HFFc6 (cell line): ENCODE results near the gene RSPH6A. TPM values are rescaled to one million over a fixed set of nuclear protein-coding genes. Genes with fewer than 3 reads are reported as not detected.

Source experiments
- DNase-seq: peaks from one replicate; pipeline ENCODE4 v3.0.0-alpha.2; 2018
- H3K27ac Mint-ChIP-seq: 2 replicates; pipeline ENCODE4 v1.8.0; 2020; ENCODE audit warnings: mild to moderate bottlenecking, mixed read lengths
- H3K27me3 Mint-ChIP-seq: 2 replicates; pipeline ENCODE4 v1.8.0; 2021; ENCODE audit warnings: mild to moderate bottlenecking, moderate library complexity, mixed read lengths; ENCODE audit not compliant: insufficient read depth
- H3K36me3 Mint-ChIP-seq: 2 replicates; pipeline ENCODE4 v1.8.0; 2021; ENCODE audit warnings: low read depth, mixed read lengths
- H3K4me1 Mint-ChIP-seq: 2 replicates; pipeline ENCODE4 v1.8.0; 2020; ENCODE audit warnings: low read depth, mixed read lengths
- H3K4me3 Mint-ChIP-seq: 2 replicates; pipeline ENCODE4 v1.8.0; 2020; ENCODE audit warnings: mild to moderate bottlenecking, moderate library complexity, mixed read lengths
- H3K9me3 Mint-ChIP-seq: 2 replicates; pipeline ENCODE4 v1.8.0; 2020; ENCODE audit warnings: mild to moderate bottlenecking, mixed read lengths
- CTCF ChIP-seq: fragments of 200-600 bp; sonication (generic); IDR thresholded peaks from 2 replicates; pipeline ENCODE4 v1.5.0; 2021; ENCODE audit warnings: antibody characterized with exemption, mild to moderate bottlenecking
- long read RNA-seq: library from polyadenylated mRNA; unstranded; transcript quantifications from one replicate; pipeline ENCODE4 v2.0.0, GENCODE V29; 2019
- total RNA-seq, 6 experiments: library from RNA; stranded (reverse); fragmentation: NEBNext Ultra II Directional; extraction: Animal tissue kit (Norgen Biotek cat#: 25700); gene quantifications; 2 replicates in 1 of 6; 3 replicates in 5 of 6; pipeline ENCODE4 v1.2.3, GENCODE V29; 2021

RSPH6A gene
- total RNA-seq, result under 1 TPM in 1 of 6 experiments, not detected in 5; 0.07 TPM
- long read RNA-seq, result 0 reads

GRCh38 chr19:45814851-45815480, at the start of gene RSPH6A:
Gene RSPH6A (minus strand): TSS chr19:45815308. CDS start chr19:45815176, 132 bp downstream.
- Mint-ChIP-seq H3K9me3 (no peaks in the 10 kb centered on the region), H3K36me3 (peaks cover 6% of the 10 kb centered on the region; the same call in 1 of the 2 replicates), H3K4me1 (peaks cover 16% of the 10 kb centered on the region), H3K4me3 (no peak within 1 kb of the TSS), H3K27me3 (peaks cover 6% of the 10 kb centered on the region), H3K27ac (no peak within 1 kb of the TSS)
- TF ChIP-seq CTCF, result no peak
- no peak for DNase-seq

- TF ChIP-seq CTCF, result no peak
- H3K27me3 Mint-ChIP-seq, result peaks cover 39% of the 10 kb centered on the region
- H3K4me1 Mint-ChIP-seq, result peaks cover 9% of the 10 kb centered on the region; the same call in 1 of the 2 replicates
- no peaks in the 10 kb centered on the region for H3K9me3 Mint-ChIP-seq
- no peak for DNase-seq
- H3K4me3 Mint-ChIP-seq, result no peak overlapping the region
- H3K36me3 Mint-ChIP-seq, result peaks cover 9% of the 10 kb centered on the region
- H3K27ac Mint-ChIP-seq, result no peak overlapping the region
These were observed 49.5 kb upstream of the RSPH6A start for GRCh38 chr19:45864629-45865082.

- no peaks in the 10 kb centered on the region for H3K9me3 Mint-ChIP-seq
- peak; percentile 71 for TF ChIP-seq CTCF
- H3K36me3 Mint-ChIP-seq, result peaks cover 14% of the 10 kb centered on the region
- peak within 1 kb of the TSS; percentile 99 for H3K27ac Mint-ChIP-seq
- H3K27me3 Mint-ChIP-seq, result peaks cover 39% of the 10 kb centered on the region
- no peak for DNase-seq
- peak within 1 kb of the TSS; percentile 99 for H3K4me3 Mint-ChIP-seq
- peaks cover 9% of the 10 kb centered on the region; the same call in 1 of the 2 replicates for H3K4me1 Mint-ChIP-seq
These were observed 48.9 kb upstream of the RSPH6A start, which contains the start of gene FOXA3 for GRCh38 chr19:45863840-45864628. Gene FOXA3 (plus strand): TSS chr19:45864326. CDS start chr19:45864457, 131 bp downstream.

- H3K27ac Mint-ChIP-seq, result peak overlapping the region; percentile 99
- H3K4me3 Mint-ChIP-seq, result peak overlapping the region; percentile 99
- no peaks in the 10 kb centered on the region for H3K9me3 Mint-ChIP-seq
- peaks cover 19% of the 10 kb centered on the region for H3K36me3 Mint-ChIP-seq
- no peak for DNase-seq
- peaks cover 9% of the 10 kb centered on the region; the same call in 1 of the 2 replicates for H3K4me1 Mint-ChIP-seq
- H3K27me3 Mint-ChIP-seq, result peaks cover 39% of the 10 kb centered on the region
- TF ChIP-seq CTCF, result no peak
These were observed 48.3 kb upstream of the RSPH6A start for GRCh38 chr19:45863335-45863839.

- H3K4me1 Mint-ChIP-seq, result peaks cover 9% of the 10 kb centered on the region; the same call in 1 of the 2 replicates
- peaks cover 39% of the 10 kb centered on the region for H3K27me3 Mint-ChIP-seq
- H3K9me3 Mint-ChIP-seq, result no peaks in the 10 kb centered on the region
- peak within 1 kb of the TSS; percentile 99 for H3K4me3 Mint-ChIP-seq
- peaks cover 23% of the 10 kb centered on the region for H3K36me3 Mint-ChIP-seq
- TF ChIP-seq CTCF, result no peak
- peak within 1 kb of the TSS; percentile 99 for H3K27ac Mint-ChIP-seq
- peak; percentile 99 for DNase-seq
These were observed 47.6 kb upstream of the RSPH6A start, which contains the start of gene SYMPK for GRCh38 chr19:45862564-45863334. Gene SYMPK (minus strand): TSS chr19:45863147. CDS start chr19:45854495, 8,652 bp downstream.
